Measurements from ENCODE around the gene YPEL1.

- TF ChIP-seq CBX3 (IDR thresholded peaks at IDR 0.05; ENCODE audit: low read depth): no peak
- no peak for TF ChIP-seq ELF1 (IDR thresholded peaks at IDR 0.05; ENCODE audit: borderline replicate concordance, low read depth)
- no peak for TF ChIP-seq CTCF (IDR thresholded peaks at IDR 0.05 in 2 of 3, conservative IDR thresholded peaks at IDR 0.05 in 1 of 3; ENCODE audit: borderline replicate concordance in 1 of 3, insufficient read depth in 1 of 3, low read depth in 2 of 3, low read length in 2 of 3)
- TF ChIP-seq, protein P1, sequence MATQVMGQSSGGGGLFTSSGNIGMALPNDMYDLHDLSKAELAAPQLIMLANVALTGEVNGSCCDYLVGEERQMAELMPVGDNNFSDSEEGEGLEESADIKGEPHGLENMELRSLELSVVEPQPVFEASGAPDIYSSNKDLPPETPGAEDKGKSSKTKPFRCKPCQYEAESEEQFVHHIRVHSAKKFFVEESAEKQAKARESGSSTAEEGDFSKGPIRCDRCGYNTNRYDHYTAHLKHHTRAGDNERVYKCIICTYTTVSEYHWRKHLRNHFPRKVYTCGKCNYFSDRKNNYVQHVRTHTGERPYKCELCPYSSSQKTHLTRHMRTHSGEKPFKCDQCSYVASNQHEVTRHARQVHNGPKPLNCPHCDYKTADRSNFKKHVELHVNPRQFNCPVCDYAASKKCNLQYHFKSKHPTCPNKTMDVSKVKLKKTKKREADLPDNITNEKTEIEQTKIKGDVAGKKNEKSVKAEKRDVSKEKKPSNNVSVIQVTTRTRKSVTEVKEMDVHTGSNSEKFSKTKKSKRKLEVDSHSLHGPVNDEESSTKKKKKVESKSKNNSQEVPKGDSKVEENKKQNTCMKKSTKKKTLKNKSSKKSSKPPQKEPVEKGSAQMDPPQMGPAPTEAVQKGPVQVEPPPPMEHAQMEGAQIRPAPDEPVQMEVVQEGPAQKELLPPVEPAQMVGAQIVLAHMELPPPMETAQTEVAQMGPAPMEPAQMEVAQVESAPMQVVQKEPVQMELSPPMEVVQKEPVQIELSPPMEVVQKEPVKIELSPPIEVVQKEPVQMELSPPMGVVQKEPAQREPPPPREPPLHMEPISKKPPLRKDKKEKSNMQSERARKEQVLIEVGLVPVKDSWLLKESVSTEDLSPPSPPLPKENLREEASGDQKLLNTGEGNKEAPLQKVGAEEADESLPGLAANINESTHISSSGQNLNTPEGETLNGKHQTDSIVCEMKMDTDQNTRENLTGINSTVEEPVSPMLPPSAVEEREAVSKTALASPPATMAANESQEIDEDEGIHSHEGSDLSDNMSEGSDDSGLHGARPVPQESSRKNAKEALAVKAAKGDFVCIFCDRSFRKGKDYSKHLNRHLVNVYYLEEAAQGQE (IDR thresholded peaks at IDR 0.05; ENCODE audit: low read depth): no peak
- TF ChIP-seq EZH2 (IDR thresholded peaks at IDR 0.05): no peak
- no peak for TF ChIP-seq POLR2AphosphoS5 (IDR thresholded peaks at IDR 0.05; ENCODE audit: low read depth, low read length)
- no peak for TF ChIP-seq JUND (IDR thresholded peaks at IDR 0.05)
- no peak for TF ChIP-seq FOSL1 (IDR thresholded peaks at IDR 0.05; ENCODE audit: low read depth)
These were observed 37.7 kb downstream of the YPEL1 start for GRCh38 chr22:21697880-21698279.
